Keratinocyte (primary cell): ENCODE results near the gene MEX3B. TPM values are rescaled to one million over a fixed set of nuclear protein-coding genes. Genes with fewer than 3 reads are reported as not detected.

Experiments used
- DNase-seq: peaks from one replicate; pipeline ENCODE4 v3.0.0-alpha.2; 2011; ENCODE audit warnings: low read depth, missing footprints, low spot score
- FAIRE-seq: peaks from 2 replicates; lab custom pipeline; 2011; peaks lifted over from hg19 to GRCh38; lab: Jason Lieb, UNC
- H2AFZ ChIP-seq: 2 replicates; pipeline ENCODE4 v1.6.0; 2012; ENCODE audit warnings: low read length, control low read depth, inconsistent platforms; ENCODE audit not compliant: control insufficient read depth
- H3K27ac ChIP-seq: 2 replicates; pipeline ENCODE4 v1.5.1; 2011; ENCODE audit warnings: low read length; ENCODE audit not compliant: control insufficient read depth, insufficient read depth
- H3K27me3 ChIP-seq: 3 replicates; pipeline ENCODE4 v1.6.0; 2011; ENCODE audit warnings: low read length; ENCODE audit not compliant: control insufficient read depth, insufficient read depth; ENCODE audit errors: extremely low read depth
- H3K36me3 ChIP-seq, 2 experiments: 2 replicates in 1 of 2; 3 replicates in 1 of 2; pipeline ENCODE4 v1.5.1; 2011; ENCODE audit warnings: low read length in 2 of 2, mild to moderate bottlenecking in 1 of 2; ENCODE audit not compliant: control insufficient read depth in 2 of 2, insufficient read depth in 2 of 2; ENCODE audit errors: extremely low read depth in 1 of 2
- H3K4me1 ChIP-seq: 3 replicates; pipeline ENCODE4 v1.5.1; 2011; ENCODE audit warnings: low read length; ENCODE audit not compliant: control insufficient read depth, insufficient read depth; ENCODE audit errors: extremely low read depth
- H3K4me2 ChIP-seq: 3 replicates; pipeline ENCODE4 v1.6.0; 2011; ENCODE audit warnings: low read depth, low read length; ENCODE audit not compliant: control insufficient read depth, insufficient read depth; ENCODE audit errors: extremely low read depth
- H3K4me3 ChIP-seq, 3 experiments: fragments of 200-600 bp in 1 of 3; sonication (generic) in 1 of 3; 2 replicates in 2 of 3; 3 replicates in 1 of 3; pipeline ENCODE4 v1.5.1; 2011 to 2016; ENCODE audit warnings: low read length in 3 of 3, mild to moderate bottlenecking in 3 of 3, control low read depth in 2 of 3, inconsistent platforms in 1 of 3, low read depth in 1 of 3, mixed read lengths in 1 of 3, mixed run types in 1 of 3, moderate library complexity in 1 of 3; ENCODE audit not compliant: control insufficient read depth in 2 of 3, insufficient read depth in 2 of 3; ENCODE audit errors: extremely low read depth in 1 of 3
- H3K79me2 ChIP-seq: 2 replicates; pipeline ENCODE4 v1.6.0; 2012; ENCODE audit warnings: low read length; ENCODE audit not compliant: control insufficient read depth, insufficient read depth
- H3K9ac ChIP-seq: 3 replicates; pipeline ENCODE4 v1.6.0; 2011; ENCODE audit warnings: low read length; ENCODE audit not compliant: control insufficient read depth, insufficient read depth; ENCODE audit errors: extremely low read depth
- H3K9me1 ChIP-seq: 3 replicates; pipeline ENCODE4 v1.6.0; 2011; ENCODE audit warnings: low read length; ENCODE audit not compliant: control insufficient read depth, insufficient read depth; ENCODE audit errors: extremely low read depth
- H3K9me3 ChIP-seq: 2 replicates; pipeline ENCODE4 v1.5.1; 2012; ENCODE audit warnings: low read depth, low read length; ENCODE audit not compliant: control insufficient read depth
- H4K20me1 ChIP-seq: 3 replicates; pipeline ENCODE4 v1.6.0; 2011; ENCODE audit warnings: low read length; ENCODE audit not compliant: control insufficient read depth, insufficient read depth; ENCODE audit errors: extremely low read depth
- CTCF ChIP-seq, 3 experiments: IDR thresholded peaks in 1 of 3; conservative IDR thresholded peaks in 1 of 3; optimal IDR thresholded peaks in 1 of 3; 2 replicates in 2 of 3; 3 replicates in 1 of 3; pipeline versions ENCODE3 to v1.5.1; 2011; ENCODE audit warnings: low read length in 3 of 3, mild to moderate bottlenecking in 3 of 3, moderate library complexity in 2 of 3, control low read depth in 1 of 3, inconsistent platforms in 1 of 3; ENCODE audit not compliant: insufficient read depth in 2 of 3; ENCODE audit errors: extremely low read depth in 1 of 3
- EZH2 ChIP-seq: IDR thresholded peaks from one replicate; pipeline ENCODE4 v1.6.1; 2012; ENCODE audit warnings: inconsistent platforms, mild to moderate bottlenecking, low read length, moderate library complexity
- dilution Hi-C: fragments of 300-500 bp; cut with MboI; formaldehyde crosslinking; loops from one replicate; pipeline ENCODE4 v1.7.0; 2020; ENCODE audit warnings: low sequenced_read_pairs; ENCODE audit not compliant: extremely low pct_ligation_motif_present
- polyA plus RNA-seq, 5 experiments: library from polyadenylated mRNA; depleted of rRNA in 3 of 5; stranded (reverse) in 3 of 5; stranded (forward) in 1 of 5; unstranded in 1 of 5; fragments of >200 nt; gene quantifications; 1 replicate in 1 of 5; 2 replicates in 3 of 5; 3 replicates in 1 of 5; pipeline versions ENCODE4 v1.2.1 to v1.2.3, GENCODE V29; 2011 to 2012; ENCODE audit warnings: missing spikeins in 2 of 5, low read depth in 1 of 5, low replicate concordance in 1 of 5

The MEX3B gene
- polyA plus RNA-seq, 1 donor (not counting 4 experiments of a cell fraction or from before 2014, with no cell fraction given) = 0.16 TPM

- H3K9me3 ChIP-seq = no peaks in the 10 kb centered on the region
- H3K36me3 ChIP-seq = no peaks in the 10 kb centered on the region
- no peak overlapping the region for H2AFZ ChIP-seq
- dilution Hi-C loops = no loop called here
- no peak overlapping the region for H3K4me2 ChIP-seq
- no peak overlapping the region for H3K27ac ChIP-seq
- H3K79me2 ChIP-seq = no peaks in the 10 kb centered on the region
- FAIRE-seq (no peak), DNase-seq (no peak)
- peaks cover 8% of the 10 kb centered on the region for H3K27me3 ChIP-seq
- no peak overlapping the region for H3K9ac ChIP-seq
- no peak overlapping the region for H3K4me3 ChIP-seq
- H3K9me1 ChIP-seq = no peaks in the 10 kb centered on the region
- TF ChIP-seq EZH2 (no peak), CTCF (optimal IDR thresholded peaks at IDR 0.05 in 1 of 3, IDR thresholded peaks at IDR 0.05 in 1 of 3, conservative IDR thresholded peaks at IDR 0.05 in 1 of 3; ENCODE audit: extremely low read depth in 1 of 3, insufficient read depth in 2 of 3, low read length in 3 of 3) (no peak)
- H3K4me1 ChIP-seq = peaks cover 10% of the 10 kb centered on the region
- H4K20me1 ChIP-seq = no peaks in the 10 kb centered on the region
These were observed 27.6 kb downstream of the MEX3B start for GRCh38 chr15:82018201-82018600.

GRCh38 chr15:82017656-82018055, 28.2 kb downstream of the MEX3B start:
- TF ChIP-seq CTCF (optimal IDR thresholded peaks at IDR 0.05 in 1 of 3, IDR thresholded peaks at IDR 0.05 in 1 of 3, conservative IDR thresholded peaks at IDR 0.05 in 1 of 3; ENCODE audit: extremely low read depth in 1 of 3, insufficient read depth in 2 of 3, low read length in 3 of 3) (no peak), EZH2 (no peak)
- Histone ChIP-seq H4K20me1 (no peaks in the 10 kb centered on the region), H3K9ac (no peak overlapping the region), H3K27me3 (peaks cover 8% of the 10 kb centered on the region), H3K4me3 (no peak overlapping the region), H3K4me2 (no peak overlapping the region), H3K9me1 (no peaks in the 10 kb centered on the region), H3K36me3 (no peaks in the 10 kb centered on the region), H3K27ac (no peak overlapping the region), H3K79me2 (no peaks in the 10 kb centered on the region), H3K4me1 (peaks cover 10% of the 10 kb centered on the region), H3K9me3 (no peaks in the 10 kb centered on the region), H2AFZ (no peak overlapping the region)
- no peak for FAIRE-seq
- dilution Hi-C loops = no loop called here
- DNase-seq = no peak
